GM18517 (cell line): ENCODE data around the gene TGFB2.

ENCODE experiments used
- ATAC-seq: cut with Tn5 transposase; IDR thresholded peaks from one replicate; pipeline ENCODE4 v1.9.1; 2021; ENCODE audit warnings: mild to moderate bottlenecking, moderate library complexity; ENCODE audit not compliant: unreplicated experiment

TGFB2 gene

DNA sequence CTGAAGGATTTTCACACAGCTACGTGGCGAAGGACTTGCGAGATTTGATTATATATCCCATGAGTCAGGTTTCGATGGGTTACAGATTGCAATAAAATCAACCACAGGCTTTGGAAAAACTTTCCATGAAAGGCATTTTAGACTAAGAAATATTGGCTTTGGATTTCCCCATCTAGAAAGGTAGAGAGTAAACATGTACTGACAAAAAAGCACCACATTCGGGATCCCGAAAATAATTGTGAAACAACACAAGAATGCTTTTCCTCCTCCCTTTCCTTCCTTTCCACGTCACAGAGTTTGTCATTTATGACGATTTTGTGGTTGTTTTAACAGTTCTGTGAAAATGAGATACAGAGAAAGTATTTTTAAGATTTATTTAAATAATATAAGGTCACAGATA is 38.5 kb downstream of the TGFB2 start:
- ATAC-seq = no peak

DNA sequence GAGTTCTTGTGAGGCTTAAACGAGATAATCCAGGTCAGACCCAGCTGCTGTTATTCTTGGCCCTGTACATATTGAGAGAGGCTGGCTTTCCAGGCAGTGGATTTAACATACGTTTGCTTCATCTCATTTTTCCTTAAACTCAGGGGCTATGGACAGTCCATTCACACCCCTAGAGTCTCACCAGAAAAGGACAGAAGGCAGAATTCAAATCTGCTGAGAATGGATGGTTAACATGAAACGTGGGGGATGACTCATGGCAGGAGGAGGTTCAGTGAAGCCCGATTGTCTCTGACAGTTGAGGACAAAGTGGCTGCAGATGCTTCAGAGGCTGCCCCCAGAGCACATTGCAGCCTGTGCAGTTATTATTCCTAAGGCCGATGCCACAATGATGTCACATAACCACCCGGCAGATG is 39.5 kb downstream of the TGFB2 start:
- ATAC-seq = no peak

DNA sequence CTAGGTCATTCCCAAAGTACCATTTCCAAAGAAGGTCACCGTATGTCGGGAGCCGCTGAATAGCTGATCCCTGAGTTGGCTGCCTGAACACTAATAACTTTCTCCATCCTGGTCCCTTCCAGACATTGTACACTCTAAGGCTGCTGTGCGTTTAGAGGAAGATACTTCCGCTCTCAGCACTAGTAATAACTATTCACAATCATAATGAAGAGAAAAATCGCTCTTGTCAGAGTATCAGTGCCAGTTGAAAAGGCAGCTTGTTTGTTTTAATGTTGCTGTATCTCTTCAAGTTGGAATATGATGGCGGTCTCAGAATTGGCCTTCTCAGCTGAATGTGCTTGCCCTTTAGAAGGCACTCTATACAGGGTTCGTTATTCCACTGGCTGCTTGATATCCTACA is 43.5 kb downstream of the TGFB2 start:
- ATAC-seq = no peak

DNA sequence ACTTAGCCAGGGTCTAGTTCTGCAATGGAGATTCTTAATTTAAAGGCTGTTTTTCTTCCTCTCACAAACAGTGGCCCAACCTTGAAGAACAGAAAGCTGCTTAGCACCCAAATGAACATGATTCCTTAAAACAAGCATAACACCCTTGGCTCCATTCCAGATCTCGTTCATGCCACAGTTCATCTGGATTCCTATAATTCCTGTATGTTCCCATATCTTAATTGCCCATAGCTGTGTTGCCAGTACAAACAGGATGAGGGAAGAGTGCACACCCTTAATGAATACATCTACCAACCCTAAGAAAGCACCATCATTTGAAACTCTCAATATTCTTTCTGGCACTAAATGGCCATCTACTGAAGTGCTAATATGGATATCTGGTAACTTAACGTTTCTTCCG is 45.5 kb downstream of the TGFB2 start:
- no peak for ATAC-seq

DNA sequence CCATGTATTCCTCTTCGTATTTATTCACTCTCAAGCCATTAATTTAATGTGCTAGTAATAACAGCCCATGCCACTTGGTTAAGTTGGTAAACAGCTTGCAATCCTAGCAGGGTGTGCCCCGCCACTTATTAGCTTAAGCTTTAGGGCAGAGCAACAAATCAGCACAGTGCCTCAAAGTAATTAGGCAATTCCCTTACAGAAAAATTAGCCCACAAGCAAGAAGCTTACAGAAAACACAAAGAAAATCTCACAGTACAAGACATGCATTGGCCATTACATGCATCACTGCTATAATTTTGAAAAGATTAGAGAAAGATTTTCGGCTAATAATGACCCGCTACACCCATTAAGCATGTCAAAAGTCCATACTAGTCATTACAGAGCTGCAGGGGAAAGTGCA is 47.6 kb downstream of the TGFB2 start:
- no peak for ATAC-seq

DNA sequence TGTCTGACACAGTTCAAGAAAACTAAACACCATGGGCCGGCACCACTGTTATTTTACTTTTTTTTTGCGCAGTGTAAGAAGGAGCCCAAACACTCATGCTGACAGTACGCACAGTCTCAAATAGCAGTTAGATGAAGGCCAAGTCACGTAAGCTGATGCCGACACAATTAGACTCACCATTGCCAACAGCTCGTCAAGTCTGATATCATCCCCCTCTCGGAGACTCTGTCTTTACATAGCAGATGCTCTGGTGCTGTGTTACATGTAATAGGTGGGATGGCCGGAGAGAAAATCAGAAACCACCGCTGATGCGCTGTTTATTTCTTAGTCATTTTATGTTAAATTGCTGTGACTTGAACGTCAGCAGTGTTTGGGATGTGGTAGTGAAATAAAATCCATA is 49.3 kb downstream of the TGFB2 start:
- no peak for ATAC-seq

DNA sequence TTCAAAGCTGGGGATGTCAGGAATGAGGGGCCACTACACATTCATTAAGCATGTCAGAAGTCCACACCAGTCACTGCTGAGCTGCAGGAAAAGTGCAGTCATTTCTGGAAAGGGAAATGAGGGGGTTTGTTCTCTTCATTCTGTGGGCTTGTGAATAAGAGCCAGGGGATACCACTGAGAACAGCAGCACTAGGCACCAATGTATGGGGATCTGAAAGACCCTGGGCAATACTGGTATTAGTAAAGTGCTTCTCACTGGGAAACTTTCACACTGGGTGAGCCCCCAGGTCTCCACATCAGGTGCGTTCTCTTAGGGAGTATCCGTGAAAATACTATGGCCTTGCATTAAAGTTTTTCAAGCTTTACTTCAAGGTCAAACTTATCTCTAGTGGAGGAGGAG is 49.9 kb downstream of the TGFB2 start:
- no peak for ATAC-seq

DNA sequence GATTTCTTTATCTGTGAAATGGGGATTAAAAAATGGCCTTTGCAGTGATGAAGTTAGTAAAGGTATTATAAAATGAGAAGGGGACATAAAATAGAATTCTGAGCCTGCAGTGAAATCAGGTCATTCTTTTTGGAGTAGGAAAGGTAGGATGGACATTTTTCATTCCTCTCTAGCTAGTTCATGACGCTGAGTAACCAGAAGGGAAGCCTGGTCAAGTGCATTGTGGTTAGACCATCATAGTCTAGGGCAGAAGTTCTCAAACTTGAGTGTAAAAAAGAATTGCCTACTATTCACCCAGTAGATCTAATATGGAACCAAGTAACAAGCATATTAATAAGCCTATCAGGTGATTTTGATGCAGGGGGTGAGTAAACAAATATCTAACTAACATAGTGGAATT is 50.8 kb downstream of the TGFB2 start:
- no peak for ATAC-seq

DNA sequence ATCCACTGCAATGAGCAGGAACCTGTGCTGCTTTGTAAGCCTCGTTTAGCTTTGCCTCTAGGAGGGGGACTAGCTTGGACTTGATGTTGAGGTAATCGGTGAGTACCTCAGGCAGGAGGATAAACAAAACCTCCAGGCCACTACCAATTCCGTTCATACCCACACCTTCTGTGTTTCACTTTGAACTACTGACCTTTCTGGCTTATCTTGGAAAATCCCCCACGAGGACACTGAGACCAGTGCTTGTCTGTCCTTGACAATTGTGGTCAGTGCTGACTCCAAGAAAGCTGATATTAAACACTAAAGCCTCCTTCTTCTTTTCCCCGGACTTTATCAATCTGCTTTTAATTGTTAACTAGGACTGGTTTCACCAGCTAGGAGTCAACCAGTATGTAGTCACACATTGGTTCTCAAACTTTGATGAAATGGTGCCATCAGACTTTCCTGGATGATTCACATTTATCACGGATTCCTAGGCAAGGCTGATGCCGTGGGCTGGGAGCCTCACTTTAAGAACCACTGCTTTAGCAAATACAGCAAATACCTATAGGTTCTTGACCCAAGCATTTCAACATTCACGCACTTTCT is 52.7 kb downstream of the TGFB2 start:
- ATAC-seq = no peak

DNA sequence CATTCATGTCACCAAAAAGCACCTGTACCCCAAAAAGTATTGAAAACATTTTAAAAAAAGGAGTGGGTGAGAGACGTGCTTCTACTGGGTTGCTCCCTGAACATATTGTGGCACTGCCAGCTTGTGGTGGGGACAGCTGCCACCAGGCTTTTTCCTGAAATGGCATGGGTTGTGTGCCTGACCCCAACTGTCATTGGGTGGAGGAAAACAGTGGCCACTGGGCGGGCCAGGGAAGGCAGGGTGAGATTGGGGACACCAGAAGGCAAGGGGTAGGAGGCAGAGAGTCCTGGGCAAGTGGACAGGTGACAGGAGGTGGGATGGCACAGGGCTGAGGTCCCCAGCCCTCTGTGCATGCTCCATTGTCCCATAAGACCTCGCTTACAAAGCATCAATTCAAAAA is 55.5 kb downstream of the TGFB2 start:
- ATAC-seq = no peak

DNA sequence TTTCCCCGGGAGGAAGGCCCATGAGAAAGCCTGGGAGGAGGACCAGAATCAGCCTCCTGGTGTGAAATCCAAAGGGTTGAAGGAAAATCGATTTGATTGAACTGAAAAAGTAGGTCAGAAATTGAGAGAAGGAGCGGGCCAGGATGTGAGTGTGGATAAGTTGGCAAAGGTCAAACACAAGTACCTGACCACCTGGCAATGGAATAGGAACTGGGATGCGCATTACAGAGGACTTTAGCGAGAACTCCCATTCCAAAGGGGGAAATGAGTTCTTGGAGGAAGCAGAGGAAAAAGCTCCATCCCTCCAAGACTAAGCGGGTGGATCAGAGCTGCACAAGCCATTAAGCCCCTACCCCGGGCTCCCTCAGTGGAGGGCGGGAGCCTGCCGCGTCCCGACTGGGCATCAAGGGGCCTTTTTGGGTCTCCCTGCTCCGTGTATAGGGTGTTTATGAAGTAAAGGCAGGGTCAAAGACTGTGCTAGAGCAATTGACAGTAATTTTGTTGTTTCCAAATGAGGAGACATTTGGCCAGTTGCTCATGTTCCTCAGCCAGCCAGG is 56.4 kb downstream of the TGFB2 start:
- no peak for ATAC-seq

DNA sequence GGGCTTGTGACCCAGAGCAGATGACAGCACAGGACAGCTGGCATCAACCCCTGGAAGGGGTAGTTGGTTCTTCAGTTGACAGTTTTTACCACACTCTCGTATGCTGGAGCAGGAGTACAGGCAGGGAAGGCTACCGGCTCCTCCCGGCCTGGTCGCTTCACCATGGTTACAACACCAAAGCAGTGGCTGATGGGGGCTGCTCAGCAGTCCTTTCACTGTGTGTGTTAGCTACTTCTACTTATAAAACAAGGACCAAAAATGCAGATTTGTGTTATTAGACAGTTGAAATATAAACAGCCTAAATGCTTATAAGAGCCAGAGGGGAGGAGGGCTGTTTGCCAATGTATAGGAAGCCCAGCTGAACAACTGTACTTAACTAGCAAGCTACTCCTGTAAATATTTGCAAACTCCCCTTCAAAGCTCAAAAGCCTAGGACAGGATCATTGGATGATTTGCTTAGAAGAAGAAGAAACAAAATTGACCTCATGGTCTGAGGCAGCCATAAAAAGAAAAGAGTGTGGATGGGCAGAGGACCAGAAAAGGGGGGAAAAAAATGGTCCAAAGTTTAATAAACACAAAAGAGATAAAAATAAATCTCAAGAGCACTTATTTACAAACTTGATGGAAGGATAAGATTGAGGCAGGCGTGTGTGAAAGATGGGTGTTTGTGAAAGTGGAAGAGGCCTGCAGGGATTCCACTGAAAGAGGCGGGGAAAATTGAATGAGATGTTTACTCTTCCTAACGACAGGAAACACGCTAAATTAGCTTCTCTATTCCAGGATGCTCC is 57.1 kb downstream of the TGFB2 start:
- no peak for ATAC-seq

DNA sequence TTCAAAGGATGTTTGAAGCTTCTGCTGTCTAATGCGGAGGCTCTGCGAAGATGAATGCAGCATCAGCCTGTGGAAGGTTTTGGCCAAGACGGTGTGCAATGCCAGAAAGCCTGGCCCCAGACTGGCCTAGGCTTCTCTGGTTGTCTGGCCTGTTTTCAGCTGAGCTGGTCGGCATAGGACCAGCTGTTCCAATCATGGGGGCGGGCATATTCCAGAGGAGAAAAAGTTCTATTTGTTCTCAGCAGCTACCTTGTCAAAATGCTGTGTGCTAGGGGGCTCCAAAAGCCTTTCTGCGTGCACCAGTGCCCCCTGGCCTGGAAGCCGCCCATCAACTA is 57.6 kb downstream of the TGFB2 start:
- ATAC-seq = no peak

DNA sequence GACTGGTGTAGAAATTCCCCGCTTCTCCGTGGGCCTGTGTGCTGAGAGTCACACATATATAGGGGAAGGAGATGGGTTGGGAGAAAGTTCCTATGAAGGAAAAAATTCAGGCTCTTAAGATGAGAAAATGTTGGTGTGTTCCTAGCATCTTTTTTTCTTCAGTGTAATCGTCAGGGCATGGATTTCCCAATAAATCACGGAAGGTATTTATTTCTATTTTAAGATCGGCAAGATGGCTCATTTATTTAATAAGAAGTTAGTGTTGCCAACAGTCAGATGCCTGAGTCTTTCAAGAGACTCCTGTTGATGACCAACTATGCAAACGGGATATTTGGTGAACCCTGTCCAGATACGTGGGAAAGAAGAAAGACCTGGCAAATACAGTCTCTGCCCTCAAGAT is 58.2 kb downstream of the TGFB2 start:
- no peak for ATAC-seq

DNA sequence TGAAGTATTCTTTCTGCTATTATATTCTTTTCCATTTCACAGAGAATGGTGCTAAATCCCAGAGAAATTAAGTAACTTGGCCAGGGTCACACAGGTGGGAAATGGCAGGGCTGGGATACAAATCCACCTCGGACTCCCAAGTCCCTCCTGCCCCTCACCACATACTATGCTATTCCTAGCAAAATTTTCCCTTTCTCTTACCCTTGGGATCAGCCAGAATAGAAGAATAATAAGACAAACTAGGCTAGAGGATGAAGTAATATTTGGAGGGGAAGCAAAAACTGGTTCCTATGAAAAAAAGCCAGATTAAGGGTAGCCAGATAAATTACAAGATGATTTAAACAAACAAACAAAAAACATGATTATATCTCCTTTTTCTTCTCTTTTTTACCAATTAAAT is 62.5 kb downstream of the TGFB2 start:
- ATAC-seq = no peak

DNA sequence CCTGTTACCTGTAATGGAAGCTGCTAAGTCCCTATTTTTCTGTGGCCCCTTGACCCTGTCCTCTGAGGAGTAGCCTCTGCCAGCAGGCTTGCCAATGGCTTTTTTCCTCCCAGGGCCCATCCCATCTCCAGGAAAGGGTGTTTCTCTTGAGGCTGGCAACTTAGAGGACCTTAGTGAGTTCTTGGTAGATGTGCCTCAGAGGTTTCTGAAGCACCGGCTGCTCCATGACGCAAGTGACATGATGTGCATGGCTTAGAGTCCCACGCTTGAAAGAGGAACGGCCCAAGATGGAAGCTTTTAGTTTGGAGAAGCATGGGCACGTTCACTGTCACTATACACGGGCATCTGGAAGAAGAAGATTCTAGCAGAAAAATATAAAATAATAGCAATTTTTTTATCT is 63.0 kb downstream of the TGFB2 start:
- no peak for ATAC-seq

DNA sequence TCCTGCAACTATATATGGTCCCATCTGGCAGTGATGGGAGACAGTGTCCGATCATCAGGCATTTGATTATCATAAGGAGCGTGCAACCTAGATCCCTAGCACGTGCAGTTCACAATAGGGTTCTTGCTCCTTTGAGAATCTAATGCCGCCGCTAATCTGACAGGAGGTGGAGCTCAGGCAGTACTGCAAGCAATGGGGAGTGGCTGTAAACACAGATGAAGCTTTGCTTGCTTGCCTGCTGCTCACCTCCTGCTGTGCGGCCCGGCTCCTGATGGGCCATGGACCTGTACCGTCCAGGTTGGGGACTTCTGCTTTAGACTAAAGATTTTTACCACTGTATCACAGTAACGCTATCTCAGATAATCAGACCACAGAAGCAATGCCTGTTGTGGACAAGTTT is 63.8 kb downstream of the TGFB2 start:
- no peak for ATAC-seq

DNA sequence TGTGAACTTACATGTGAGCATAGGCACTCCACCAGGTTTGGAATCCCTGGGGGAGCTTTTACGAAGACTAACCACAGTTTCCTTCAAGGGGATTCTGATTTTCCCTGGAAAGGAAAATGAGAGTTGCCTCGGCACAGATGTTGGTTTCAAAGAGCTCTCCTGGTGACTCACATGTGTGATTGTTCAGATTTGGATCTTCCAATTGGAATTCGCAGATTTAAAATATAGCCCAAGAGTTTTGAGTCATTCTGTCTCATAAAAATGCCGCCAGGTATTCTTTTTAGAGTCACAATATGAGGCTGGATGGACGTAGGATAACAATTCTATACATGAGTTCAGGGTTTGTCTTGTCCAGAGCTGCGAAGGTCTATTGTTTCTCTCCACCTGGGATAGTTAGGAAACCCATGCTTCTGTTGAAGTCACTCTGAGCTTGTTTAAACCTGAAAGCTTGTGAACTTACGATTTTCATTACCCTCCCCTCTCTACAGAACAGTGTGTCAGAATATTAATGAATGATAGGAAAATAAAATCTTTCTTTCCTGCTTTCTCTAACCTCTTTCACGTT is 64.9 kb downstream of the TGFB2 start:
- no peak for ATAC-seq

DNA sequence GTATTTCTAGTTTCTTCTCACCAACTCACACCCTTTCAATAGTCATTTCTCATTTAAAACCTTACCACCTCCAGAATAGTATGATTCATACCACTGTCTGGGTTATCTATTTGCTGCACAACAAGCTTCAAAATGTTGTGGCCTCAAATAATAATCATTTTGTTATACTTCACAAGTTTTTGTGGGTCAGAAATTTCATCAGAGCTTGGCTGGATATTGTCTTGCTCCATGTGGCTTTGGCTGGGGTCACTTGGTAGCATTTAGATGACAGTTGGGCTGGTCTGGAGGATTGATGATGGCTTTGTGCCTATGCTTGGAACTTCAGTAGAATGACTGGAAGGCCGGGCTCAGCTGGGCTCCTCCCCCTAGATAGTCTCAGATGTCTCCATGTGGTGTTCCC is 66.0 kb downstream of the TGFB2 start:
- ATAC-seq = no peak

DNA sequence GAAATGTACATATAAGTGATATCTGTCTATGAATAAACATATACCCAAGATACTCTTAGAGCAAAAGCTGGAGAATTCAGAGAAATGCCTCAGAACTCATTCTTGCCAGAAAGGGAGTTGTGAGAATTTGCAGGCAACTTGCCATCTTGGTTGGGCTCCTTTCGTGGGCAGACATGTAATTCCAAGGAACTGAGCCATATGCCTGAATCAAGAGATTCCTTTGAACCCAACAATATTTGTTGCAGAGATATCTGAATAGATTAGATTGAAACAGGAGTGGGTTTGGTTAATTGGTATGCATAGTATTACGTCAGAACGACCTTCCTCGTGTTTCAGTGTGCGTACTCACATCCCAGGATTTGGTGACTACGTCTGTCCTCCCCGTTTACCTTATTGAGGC is 67.0 kb downstream of the TGFB2 start:
- no peak for ATAC-seq

DNA sequence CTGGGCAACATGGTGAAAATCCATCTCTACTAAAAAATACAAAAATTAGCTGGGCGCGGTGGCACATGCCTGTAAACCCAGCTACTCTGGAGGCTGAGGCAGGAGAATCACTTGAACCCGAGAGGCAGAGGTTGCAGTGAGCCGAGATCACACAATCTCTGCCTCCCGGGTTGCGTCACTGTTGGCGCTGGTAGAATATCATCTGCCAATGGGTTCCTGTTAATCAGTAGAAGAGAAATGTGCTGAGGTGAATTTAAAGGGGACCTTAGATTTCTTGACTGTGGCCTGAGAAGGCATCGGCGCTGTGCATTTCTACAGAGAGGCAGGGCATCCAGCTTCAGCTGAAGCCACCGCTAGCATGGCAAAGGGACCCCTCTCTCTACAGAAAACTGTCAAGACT is 68.0 kb downstream of the TGFB2 start:
- ATAC-seq = no peak

DNA sequence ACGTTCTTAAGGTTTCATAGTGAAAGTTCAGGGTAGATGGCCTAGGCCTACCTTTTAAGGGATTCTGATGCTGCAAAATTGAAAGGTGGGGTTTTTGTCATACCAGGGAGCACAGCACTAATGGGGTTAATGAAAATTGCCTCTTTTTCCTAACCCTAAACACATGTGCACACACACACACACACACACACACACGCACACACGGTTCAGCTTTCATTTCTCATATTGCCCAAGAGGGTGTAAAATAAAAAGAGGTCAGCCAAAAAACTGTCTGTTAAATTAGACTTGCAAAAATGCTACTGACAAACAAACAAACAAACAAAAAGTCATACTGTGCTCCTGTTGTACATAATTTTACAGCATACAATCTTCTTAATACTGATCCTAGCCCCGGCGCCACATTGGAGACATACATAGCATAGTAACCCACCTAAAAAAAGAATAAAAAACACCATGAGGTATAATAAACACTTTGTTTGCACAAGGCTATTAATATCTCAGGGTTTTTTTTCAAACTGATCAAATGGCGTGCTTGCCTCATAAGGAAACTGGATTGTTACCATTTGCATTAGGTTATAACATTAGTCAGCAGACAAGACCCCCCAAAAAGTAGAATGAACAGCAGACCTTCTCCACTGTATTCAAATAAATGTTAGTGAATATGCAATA is 69.1 kb downstream of the TGFB2 start:
- ATAC-seq = no peak
